ENCODE results near the gene CTDNEP1.

Gene CTDNEP1

GRCh38 chr17:7281074-7281952, 29.8 kb upstream of the CTDNEP1 start, which contains the start of gene SLC2A4:
SLC2A4 (plus strand) TSS chr17:7281718; CDS start chr17:7281935, 217 bp downstream.
- Histone ChIP-seq H3K4me3 (ENCODE audit: low read depth in 1 of 2, low read length in 2 of 2) (peak within 1 kb of the TSS in 1 of 2 experiments; percentile 49; a peak in 2 of 4 replicates), H3K9ac (ENCODE audit: low read depth, low read length) (peak within 1 kb of the TSS; percentile 27), H2AFZ (ENCODE audit: low read depth, low read length) (peak within 1 kb of the TSS; percentile 61), H3K9me3 (ENCODE audit: insufficient read depth, low read length, severe bottlenecking) (no peaks in the 10 kb centered on the region), H3K4me2 (ENCODE audit: insufficient read depth, low read length) (peak within 1 kb of the TSS; percentile 65), H3K4me1 (ENCODE audit: insufficient read depth, low read length) (peaks cover 27% of the 10 kb centered on the region), H3K79me2 (ENCODE audit: insufficient read depth, low read length) (no peaks in the 10 kb centered on the region), H3K27ac (ENCODE audit: low read length) (no peak within 1 kb of the TSS), H3K27me3 (ENCODE audit: insufficient read depth, low read length, poor library complexity) (peaks cover 8% of the 10 kb centered on the region), H3K36me3 (ENCODE audit: insufficient read depth, low read length) (no peaks in the 10 kb centered on the region), H4K20me1 (ENCODE audit: insufficient read depth, low read length) (no peaks in the 10 kb centered on the region)
- ATAC-seq (ENCODE audit: insufficient read depth, low read depth), result peak; percentile 83
- TF ChIP-seq CTCF (IDR thresholded peaks at IDR 0.05; ENCODE audit: borderline replicate concordance, extremely low read depth, low read length, poor library complexity, severe bottlenecking) (no peak), EZH2 (IDR thresholded peaks at IDR 0.05; ENCODE audit: borderline replicate concordance, low read depth, low read length, severe bottlenecking) (no peak)
- peak; percentile 93 for DNase-seq

DNA sequence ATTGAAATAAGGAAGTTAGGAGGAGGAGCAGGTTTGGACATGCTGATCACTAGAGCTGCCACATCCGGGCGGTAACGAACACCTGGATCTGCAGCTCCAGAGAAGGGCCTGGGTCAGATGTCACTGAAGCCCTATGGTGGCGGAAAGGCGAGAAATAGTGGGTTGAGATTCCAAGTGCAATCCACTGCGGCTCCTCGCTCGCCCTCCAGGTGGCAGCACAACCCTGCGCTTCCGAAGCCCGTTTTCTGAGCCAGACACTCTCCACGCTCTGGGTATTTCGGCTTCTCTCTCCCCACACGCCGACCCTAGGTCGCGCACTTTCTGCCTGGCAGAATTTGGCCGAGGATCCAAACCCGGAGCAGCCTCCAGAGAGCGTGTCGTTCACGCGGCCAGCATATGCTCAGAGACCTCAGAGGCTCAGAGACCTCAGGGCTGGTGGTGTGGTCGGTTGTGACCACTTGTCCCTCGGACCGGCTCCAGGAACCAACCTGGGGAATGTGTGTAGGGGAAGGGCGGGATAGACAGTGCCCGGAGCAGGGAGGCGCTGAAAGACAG, 29.1 kb upstream of the CTDNEP1 start:
- DNase-seq (peak; percentile 83), ATAC-seq (ENCODE audit: insufficient read depth, low read depth) (peak; percentile 78)
- H3K4me3 ChIP-seq (ENCODE audit: low read depth in 1 of 2, low read length in 2 of 2), result peak overlapping the region in 1 of 2 experiments; percentile 49; a peak in 2 of 4 replicates
- peak overlapping the region; percentile 11 for H3K9ac ChIP-seq (ENCODE audit: low read depth, low read length)
- H4K20me1 ChIP-seq (ENCODE audit: insufficient read depth, low read length), result no peaks in the 10 kb centered on the region
- peaks cover 27% of the 10 kb centered on the region for H3K4me1 ChIP-seq (ENCODE audit: insufficient read depth, low read length)
- peak overlapping the region; percentile 65 for H3K4me2 ChIP-seq (ENCODE audit: insufficient read depth, low read length)
- no peaks in the 10 kb centered on the region for H3K36me3 ChIP-seq (ENCODE audit: insufficient read depth, low read length)
- H3K9me3 ChIP-seq (ENCODE audit: insufficient read depth, low read length, severe bottlenecking), result no peaks in the 10 kb centered on the region
- H2AFZ ChIP-seq (ENCODE audit: low read depth, low read length), result peak overlapping the region; percentile 61
- H3K27ac ChIP-seq (ENCODE audit: low read length), result no peak overlapping the region
- TF ChIP-seq EZH2 (IDR thresholded peaks at IDR 0.05; ENCODE audit: borderline replicate concordance, low read depth, low read length, severe bottlenecking), result peak; percentile 65
- TF ChIP-seq CTCF (IDR thresholded peaks at IDR 0.05; ENCODE audit: borderline replicate concordance, extremely low read depth, low read length, poor library complexity, severe bottlenecking), result peak; percentile 90
- peaks cover 8% of the 10 kb centered on the region for H3K27me3 ChIP-seq (ENCODE audit: insufficient read depth, low read length, poor library complexity)
- no peaks in the 10 kb centered on the region for H3K79me2 ChIP-seq (ENCODE audit: insufficient read depth, low read length)

DNA sequence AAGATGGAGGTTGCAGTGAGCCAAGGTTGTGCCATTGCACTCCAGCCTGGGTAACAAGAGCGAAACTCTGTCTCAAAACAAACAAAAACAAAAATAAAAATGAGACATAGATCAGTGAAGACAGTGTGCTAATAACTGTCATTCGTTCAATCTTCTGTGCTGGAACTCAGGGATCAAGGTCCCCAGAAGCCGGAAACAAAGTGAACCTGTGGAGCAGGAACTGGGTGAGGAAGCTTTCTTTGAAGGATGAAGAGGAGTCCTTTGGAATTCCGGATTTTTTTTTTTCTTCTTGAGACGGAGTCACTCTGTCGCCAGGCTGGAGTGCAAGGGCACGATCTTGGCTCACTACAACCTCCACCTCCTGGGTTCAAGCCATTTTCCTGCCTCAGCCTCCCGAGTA, 27.9 kb upstream of the CTDNEP1 start:
- H3K27ac ChIP-seq (ENCODE audit: low read length), result no peak overlapping the region
- DNase-seq (no peak), ATAC-seq (ENCODE audit: insufficient read depth, low read depth) (no peak)
- TF ChIP-seq CTCF (IDR thresholded peaks at IDR 0.05; ENCODE audit: borderline replicate concordance, extremely low read depth, low read length, poor library complexity, severe bottlenecking), result no peak
- TF ChIP-seq EZH2 (IDR thresholded peaks at IDR 0.05; ENCODE audit: borderline replicate concordance, low read depth, low read length, severe bottlenecking), result no peak
- H3K4me3 ChIP-seq (ENCODE audit: low read depth in 1 of 2, low read length in 2 of 2), result no peak overlapping the region
- no peaks in the 10 kb centered on the region for H3K79me2 ChIP-seq (ENCODE audit: insufficient read depth, low read length)
- no peaks in the 10 kb centered on the region for H3K36me3 ChIP-seq (ENCODE audit: insufficient read depth, low read length)
- no peak overlapping the region for H3K9ac ChIP-seq (ENCODE audit: low read depth, low read length)
- peaks cover 27% of the 10 kb centered on the region for H3K4me1 ChIP-seq (ENCODE audit: insufficient read depth, low read length)
- no peak overlapping the region for H2AFZ ChIP-seq (ENCODE audit: low read depth, low read length)
- H3K27me3 ChIP-seq (ENCODE audit: insufficient read depth, low read length, poor library complexity), result peaks cover 8% of the 10 kb centered on the region
- H4K20me1 ChIP-seq (ENCODE audit: insufficient read depth, low read length), result no peaks in the 10 kb centered on the region
- H3K4me2 ChIP-seq (ENCODE audit: insufficient read depth, low read length), result no peak overlapping the region
- H3K9me3 ChIP-seq (ENCODE audit: insufficient read depth, low read length, severe bottlenecking), result no peaks in the 10 kb centered on the region

Data from DND-41 (cell line).